Measurements from ENCODE around the gene CREB3L4.

- TF ChIP-seq POLR2AphosphoS5 (IDR thresholded peaks at IDR 0.05; ENCODE audit: low read depth, low read length) (no peak), CTCF (IDR thresholded peaks at IDR 0.05) (no peak)
Measured at GRCh38 chr1:153954826-153955225, 12.9 kb upstream of the CREB3L4 start.

All from Panc1 (cell line).